Neural cell (in vitro differentiated cells): Measurements from ENCODE around the gene CCDC24.

Experiments
- CTCF ChIP-seq: fragments of 450-650 bp; IDR thresholded peaks from 2 replicates; pipeline ENCODE4 v1.5.1; 2014; ENCODE audit warnings: antibody characterized with exemption, mild to moderate bottlenecking, moderate library complexity; ENCODE audit not compliant: poor library complexity, severe bottlenecking
- EP300 ChIP-seq: fragments of 450-650 bp; conservative IDR thresholded peaks from 2 replicates; pipeline ENCODE4 v1.6.1; 2014; ENCODE audit warnings: antibody characterized with exemption, mild to moderate bottlenecking, moderate library complexity; ENCODE audit not compliant: poor library complexity, severe bottlenecking
- MXI1 ChIP-seq: fragments of 450-650 bp; conservative IDR thresholded peaks from 2 replicates; pipeline ENCODE4 v1.6.1; 2014; ENCODE audit warnings: antibody characterized with exemption, mild to moderate bottlenecking; ENCODE audit not compliant: poor library complexity, severe bottlenecking
- POLR2AphosphoS5 ChIP-seq: IDR thresholded peaks from 2 replicates; pipeline ENCODE4 v1.6.1; 2012
- RAD21 ChIP-seq: fragments of 450-650 bp; conservative IDR thresholded peaks from 2 replicates; pipeline ENCODE4 v1.6.1; 2014; ENCODE audit warnings: antibody characterized with exemption, mild to moderate bottlenecking, moderate library complexity

GRCh38 chr1:43998000-43998378 is 6.6 kb downstream of the CCDC24 start:
- TF ChIP-seq CTCF (no peak), EP300 (no peak), MXI1 (no peak), RAD21 (no peak), POLR2AphosphoS5 (no peak)
